Ovary (tissue), 3 donors: ENCODE measurements around the gene AMFR.

ENCODE experiments used
- EP300 ChIP-seq: sonication (generic); formaldehyde crosslinking; IDR thresholded peaks from one replicate; pipeline ENCODE4 v1.6.1; 2017; ENCODE audit warnings: antibody characterized with exemption
- POLR2A ChIP-seq: fragments of 450-650 bp; IDR thresholded peaks from one replicate; pipeline ENCODE4 v1.6.1; 2017; ENCODE audit warnings: antibody characterized with exemption, mild to moderate bottlenecking, moderate library complexity
- TF ChIP-seq, protein P1 (sequence below), 3 donors: fragments of 450-650 bp in 2 of 3; fragments of 200-600 bp in 1 of 3; IDR thresholded peaks; one replicate each; pipeline versions ENCODE4 v1.5.1 to v1.8.0; 2016 to 2022; ENCODE audit warnings: antibody characterized with exemption in 3 of 3, mild to moderate bottlenecking in 1 of 3
- donor health status: DM: no; HTN: no; CAD: no.

DNA sequence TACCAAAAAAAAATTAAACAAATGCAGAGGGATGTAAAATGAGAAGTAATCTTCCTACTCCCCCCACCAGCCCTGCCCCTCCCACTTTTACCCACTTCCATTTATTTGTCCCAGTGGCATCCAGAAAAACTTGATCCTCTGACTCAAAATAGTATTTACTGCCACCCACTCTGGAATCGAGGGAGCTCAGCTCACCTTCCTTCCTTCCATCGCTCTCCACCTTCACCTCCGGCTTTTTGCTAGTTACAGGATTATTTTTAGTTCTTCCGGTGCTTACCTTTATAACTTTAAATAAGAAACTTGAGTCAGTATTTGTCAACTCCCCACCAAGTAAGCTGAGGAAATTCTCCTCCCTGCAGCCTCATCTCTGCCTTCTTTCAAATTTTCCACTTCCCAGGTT, 94.9 kb downstream of the AMFR start:
- TF ChIP-seq, protein P1, sequence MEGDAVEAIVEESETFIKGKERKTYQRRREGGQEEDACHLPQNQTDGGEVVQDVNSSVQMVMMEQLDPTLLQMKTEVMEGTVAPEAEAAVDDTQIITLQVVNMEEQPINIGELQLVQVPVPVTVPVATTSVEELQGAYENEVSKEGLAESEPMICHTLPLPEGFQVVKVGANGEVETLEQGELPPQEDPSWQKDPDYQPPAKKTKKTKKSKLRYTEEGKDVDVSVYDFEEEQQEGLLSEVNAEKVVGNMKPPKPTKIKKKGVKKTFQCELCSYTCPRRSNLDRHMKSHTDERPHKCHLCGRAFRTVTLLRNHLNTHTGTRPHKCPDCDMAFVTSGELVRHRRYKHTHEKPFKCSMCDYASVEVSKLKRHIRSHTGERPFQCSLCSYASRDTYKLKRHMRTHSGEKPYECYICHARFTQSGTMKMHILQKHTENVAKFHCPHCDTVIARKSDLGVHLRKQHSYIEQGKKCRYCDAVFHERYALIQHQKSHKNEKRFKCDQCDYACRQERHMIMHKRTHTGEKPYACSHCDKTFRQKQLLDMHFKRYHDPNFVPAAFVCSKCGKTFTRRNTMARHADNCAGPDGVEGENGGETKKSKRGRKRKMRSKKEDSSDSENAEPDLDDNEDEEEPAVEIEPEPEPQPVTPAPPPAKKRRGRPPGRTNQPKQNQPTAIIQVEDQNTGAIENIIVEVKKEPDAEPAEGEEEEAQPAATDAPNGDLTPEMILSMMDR (IDR thresholded peaks at IDR 0.05): no peak
- no peak for TF ChIP-seq EP300
- no peak for TF ChIP-seq POLR2A
